Endothelial cell of umbilical vein (primary cell): ENCODE data around the gene PHF8.

Experiments
- CTCF ChIP-seq, 2 donors: IDR thresholded peaks; 1 replicate in 1 of 2; 2 replicates in 1 of 2; pipeline ENCODE4 v1.5.1; 2011; ENCODE audit warnings: low read length in 2 of 2, mild to moderate bottlenecking in 2 of 2, moderate library complexity in 2 of 2, control low read depth in 1 of 2, inconsistent platforms in 1 of 2, low read depth in 1 of 2; ENCODE audit not compliant: insufficient read depth in 1 of 2; ENCODE audit errors: extremely low read depth in 1 of 2
- EZH2 ChIP-seq: IDR thresholded peaks from 2 replicates; pipeline ENCODE4 v1.6.1; 2012; ENCODE audit warnings: borderline replicate concordance, low read depth, mild to moderate bottlenecking, moderate library complexity, low read length, inconsistent platforms; ENCODE audit not compliant: severe bottlenecking
- GATA2 ChIP-seq: IDR thresholded peaks from 2 replicates; pipeline ENCODE4 v1.7.0; 2011; ENCODE audit warnings: low read depth, mild to moderate bottlenecking, moderate library complexity, mixed read lengths, low read length; ENCODE audit not compliant: insufficient read length, insufficient read depth

- TF ChIP-seq CTCF (IDR thresholded peaks at IDR 0.05; ENCODE audit: extremely low read depth in 1 of 2, insufficient read depth in 1 of 2, low read depth in 1 of 2, low read length in 2 of 2): no peak
- no peak for TF ChIP-seq GATA2
- no peak for TF ChIP-seq EZH2
Observed at GRCh38 chrX:54007682-54008081, 36.6 kb downstream of the PHF8 start.
